ENCODE results near the gene HPD.
"Not testable (repeated sequence)": the region's sequence is repeated elsewhere in the genome, so short reads cannot be mapped to it uniquely, and the experiment has no call there.

Gene HPD

GRCh38 chr12:121796855-121797751, 61.6 kb downstream of the HPD start:
- DNase-seq: no peak

GRCh38 chr12:121795034-121795968, 63.4 kb downstream of the HPD start:
- peak; percentile 42 for DNase-seq

GRCh38 chr12:121794534-121795033, 64.1 kb downstream of the HPD start:
- DNase-seq: no peak

- peak; percentile 93 for DNase-seq
These were observed 64.7 kb downstream of the HPD start for GRCh38 chr12:121793838-121794533.

GRCh38 chr12:121793440-121793837, 65.2 kb downstream of the HPD start, which contains the start of gene RHOF:
RHOF (minus strand) TSS chr12:121793688; CDS start chr12:121793633, 55 bp downstream.
- DNase-seq: peak; percentile 70

GRCh38 chr12:121792607-121793439, 65.8 kb downstream of the HPD start:
- DNase-seq: peak; percentile 61

- DNase-seq: no peak
These were observed 66.7 kb downstream of the HPD start for GRCh38 chr12:121791671-121792551.

- not testable (repeated sequence) for DNase-seq
These were observed 67.9 kb downstream of the HPD start for GRCh38 chr12:121790785-121791184.

GRCh38 chr12:121789800-121790728, 68.6 kb downstream of the HPD start:
- DNase-seq: peak; percentile 86
